Body of pancreas (tissue), 4 donors: ENCODE results near the gene POLR3E. TPM values are rescaled to one million over a fixed set of nuclear protein-coding genes. Genes with fewer than 3 reads are reported as not detected.
"Not testable (repeated sequence)": the region's sequence is repeated elsewhere in the genome, so short reads cannot be mapped to it uniquely, and the experiment has no call there.

Experiments
- ATAC-seq: fragments of 150-250 bp; one replicate; pipeline ENCODE4 v1.9.1; 2016
- DNase-seq, 4 donors: peaks; one replicate each; pipeline ENCODE4 v3.0.0-alpha.2; 2019
- H3K27ac ChIP-seq, 4 donors: fragments of 200-600 bp; sonication (generic); 1 replicate in 3 of 4; 2 replicates in 1 of 4; pipeline versions ENCODE4 v1.5.1 to v1.6.1; 2016 to 2019; ENCODE audit warnings: mild to moderate bottlenecking in 1 of 4, mixed read lengths in 1 of 4, moderate library complexity in 1 of 4
- H3K27me3 ChIP-seq, 2 donors: fragments of 200-600 bp; sonication (generic); one replicate each; pipeline ENCODE4 v1.6.0; 2016; ENCODE audit warnings: mild to moderate bottlenecking in 1 of 2
- H3K36me3 ChIP-seq, 2 donors: fragments of 200-600 bp; sonication (generic); replicated peaks in 1 of 2; 2 replicates each; pipeline ENCODE4 v1.5.1; 2016; ENCODE audit warnings: low read depth in 2 of 2; ENCODE audit not compliant: insufficient read depth in 1 of 2
- H3K4me1 ChIP-seq: fragments of 200-600 bp; sonication (generic); one replicate; pipeline ENCODE4 v1.6.0; 2016
- H3K4me3 ChIP-seq, 2 donors: fragments of 200-600 bp; sonication (generic); 1 replicate in 1 of 2; 2 replicates in 1 of 2; pipeline ENCODE4 v1.5.1; 2016 to 2019
- H3K9me3 ChIP-seq, 3 donors: fragments of 200-600 bp; sonication (generic); 1 replicate in 2 of 3; 2 replicates in 1 of 3; pipeline ENCODE4 v1.5.1; 2016
- POLR2A ChIP-seq, 3 donors: fragments of 450-650 bp; IDR thresholded peaks; one replicate each; pipeline ENCODE4 v1.6.1; 2016; ENCODE audit warnings: antibody characterized with exemption in 3 of 3, mild to moderate bottlenecking in 2 of 3
- WGBS, 2 donors: methylation state at CpG; one replicate each; pipeline ENCODE4 v1.1.5; 2017; 5-methylcytosine and 5-hydroxymethylcytosine counted together
- intact Hi-C: fragments of 100-400 bp; cut with DNase I; formaldehyde crosslinking; loops from one replicate; pipeline ENCODE4 v1.15.1; 2023
- total RNA-seq, 2 donors: library from RNA; depleted of rRNA; stranded (reverse); fragments of >200 nt; gene quantifications; one replicate each; pipeline ENCODE4 v1.1.0, GENCODE V29; 2016
- TF ChIP-seq, protein P1 (sequence below), 7 experiments: fragments of 450-650 bp in 4 of 7; fragments of 200-600 bp in 3 of 7; sonication (generic) in 3 of 7; IDR thresholded peaks; one replicate each; pipeline ENCODE4 v1.5.1; 2016 to 2019; ENCODE audit warnings: antibody characterized with exemption in 7 of 7

POLR3E gene
- total RNA-seq, 2 donors from 2014 or later, result 52.1 to 94.9 TPM

DNA sequence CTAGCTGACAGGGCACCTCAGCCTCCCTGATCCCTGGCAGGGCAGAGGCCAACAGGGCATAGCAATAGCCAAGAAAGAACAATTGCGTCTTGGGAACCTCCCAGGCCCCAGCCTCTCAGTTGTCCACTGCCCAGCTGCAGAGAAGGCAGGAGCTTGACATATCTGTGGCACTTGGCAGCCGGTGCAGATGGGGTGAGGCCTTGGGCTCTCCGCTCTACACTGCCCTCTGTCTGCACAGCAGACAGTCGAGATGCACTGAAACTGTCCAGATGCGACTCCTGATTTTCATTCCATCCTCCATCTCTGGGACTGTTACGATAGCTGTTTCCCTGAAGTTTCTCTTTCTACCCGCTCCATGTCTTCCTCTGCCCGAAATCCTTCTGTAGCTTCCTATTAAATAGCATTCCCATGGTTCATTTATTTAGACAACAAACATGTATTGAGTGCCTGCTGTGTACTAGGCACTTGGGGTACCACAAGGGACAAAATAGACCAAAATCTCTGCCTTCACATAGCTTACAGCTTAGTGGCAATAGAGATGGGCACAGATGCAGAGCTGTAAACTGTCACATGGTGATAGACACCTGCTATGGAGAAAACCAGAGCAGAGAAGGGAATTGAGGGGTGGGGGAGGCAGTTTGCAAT is 3.3 kb downstream of the POLR3E start:
- Histone ChIP-seq H3K4me1 (peaks cover 34% of the 10 kb centered on the region), H3K9me3 (no peaks in the 10 kb centered on the region), H3K36me3 (peaks cover 0 to 9% of the 10 kb centered on the region in 2 donors), H3K27ac (no peak overlapping the region), H3K27me3 (no peaks in the 10 kb centered on the region), H3K4me3 (no peak overlapping the region)
- peak; percentile 69 to 80 (median 78) for DNase-seq
- TF ChIP-seq POLR2A (IDR thresholded peaks at IDR 0.05), result no peak
- TF ChIP-seq, protein P1, sequence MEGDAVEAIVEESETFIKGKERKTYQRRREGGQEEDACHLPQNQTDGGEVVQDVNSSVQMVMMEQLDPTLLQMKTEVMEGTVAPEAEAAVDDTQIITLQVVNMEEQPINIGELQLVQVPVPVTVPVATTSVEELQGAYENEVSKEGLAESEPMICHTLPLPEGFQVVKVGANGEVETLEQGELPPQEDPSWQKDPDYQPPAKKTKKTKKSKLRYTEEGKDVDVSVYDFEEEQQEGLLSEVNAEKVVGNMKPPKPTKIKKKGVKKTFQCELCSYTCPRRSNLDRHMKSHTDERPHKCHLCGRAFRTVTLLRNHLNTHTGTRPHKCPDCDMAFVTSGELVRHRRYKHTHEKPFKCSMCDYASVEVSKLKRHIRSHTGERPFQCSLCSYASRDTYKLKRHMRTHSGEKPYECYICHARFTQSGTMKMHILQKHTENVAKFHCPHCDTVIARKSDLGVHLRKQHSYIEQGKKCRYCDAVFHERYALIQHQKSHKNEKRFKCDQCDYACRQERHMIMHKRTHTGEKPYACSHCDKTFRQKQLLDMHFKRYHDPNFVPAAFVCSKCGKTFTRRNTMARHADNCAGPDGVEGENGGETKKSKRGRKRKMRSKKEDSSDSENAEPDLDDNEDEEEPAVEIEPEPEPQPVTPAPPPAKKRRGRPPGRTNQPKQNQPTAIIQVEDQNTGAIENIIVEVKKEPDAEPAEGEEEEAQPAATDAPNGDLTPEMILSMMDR (IDR thresholded peaks at IDR 0.05), result peak; percentile 26 to 60 (median 53)
- 31 to 38% methylated on average over 8 of the region's 8 CpGs for WGBS, 2 donors
- intact Hi-C loops, result loop anchor here (10.0 kb wide), 2 partner anchors 96 to 296 kb away; partner anchors contain the start of genes EEF2K, MOSMO and PDZD9
- no peak for ATAC-seq

DNA sequence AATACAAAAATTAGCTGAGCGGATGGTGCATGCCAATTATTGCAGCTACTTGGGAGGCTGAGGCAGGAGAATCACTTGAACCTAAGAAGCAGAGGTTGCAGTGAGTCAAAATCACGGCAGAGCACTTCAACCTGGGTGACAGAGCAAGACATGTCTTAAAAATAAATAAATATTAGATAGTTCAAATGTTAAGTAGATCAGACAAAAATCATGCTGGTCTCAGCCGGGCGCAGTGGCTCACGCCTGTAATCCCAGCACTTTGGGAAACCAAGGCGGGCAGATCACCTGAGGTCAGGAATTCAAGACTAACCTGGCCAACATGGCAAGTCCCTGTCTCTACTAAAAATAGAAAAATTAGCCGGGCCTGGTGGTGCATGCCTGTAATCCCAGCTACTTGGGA is 4.2 kb downstream of the POLR3E start:
- Histone ChIP-seq H3K4me1 (peaks cover 29% of the 10 kb centered on the region), H3K36me3 (peaks cover 0 to 11% of the 10 kb centered on the region in 2 donors)
- DNase-seq, H3K9me3 ChIP-seq, H3K4me3 ChIP-seq, H3K27ac ChIP-seq, ATAC-seq, H3K27me3 ChIP-seq: not testable (repeated sequence)
- WGBS, 2 donors, result 84 to 90% methylated on average over 7 of the region's 7 CpGs
- intact Hi-C loops, result loop anchor here (10.0 kb wide), 2 partner anchors 97 to 297 kb away; partner anchors contain the start of genes EEF2K, MOSMO and PDZD9

GRCh38 chr16:22302776-22303363 is 5.7 kb downstream of the POLR3E start:
- ATAC-seq (no peak), DNase-seq (no peak)
- no peaks in the 10 kb centered on the region for H3K9me3 ChIP-seq
- intact Hi-C loops, result loop anchor here (10.0 kb wide), 2 partner anchors 98 to 298 kb away; partner anchors contain the start of genes EEF2K, MOSMO and PDZD9
- H3K36me3 ChIP-seq, result peaks cover 0 to 15% of the 10 kb centered on the region in 2 donors
- WGBS, 2 donors, result 90 to 91% methylated on average over 11 to 12 of the region's 12 CpGs
- TF ChIP-seq, protein P1 (IDR thresholded peaks at IDR 0.05), result no peak
- no peak for TF ChIP-seq POLR2A (IDR thresholded peaks at IDR 0.05)
- peaks cover 27% of the 10 kb centered on the region for H3K4me1 ChIP-seq
- no peak overlapping the region for H3K4me3 ChIP-seq
- no peak overlapping the region for H3K27ac ChIP-seq
- H3K27me3 ChIP-seq, result no peaks in the 10 kb centered on the region

GRCh38 chr16:22304411-22304810 is 7.2 kb downstream of the POLR3E start:
- WGBS, 2 donors, result 86 to 95% methylated on average over 4 of the region's 4 CpGs
- Histone ChIP-seq H3K4me1 (peaks cover 15% of the 10 kb centered on the region), H3K36me3 (peaks cover 0 to 23% of the 10 kb centered on the region in 2 donors), H3K27me3 (no peaks in the 10 kb centered on the region), H3K27ac (no peak overlapping the region), H3K4me3 (no peak overlapping the region), H3K9me3 (no peaks in the 10 kb centered on the region)
- intact Hi-C loops, result loop anchor here (10.0 kb wide), 2 partner anchors 100 to 300 kb away; partner anchors contain the start of genes EEF2K, MOSMO and PDZD9
- TF ChIP-seq, protein P1 (IDR thresholded peaks at IDR 0.05), result no peak
- TF ChIP-seq POLR2A (IDR thresholded peaks at IDR 0.05), result no peak
- DNase-seq, result no peak
- ATAC-seq, result no peak

- WGBS, 2 donors, result 85 to 100% methylated on average over 1 to 8 of the region's 9 CpGs
- Histone ChIP-seq H3K4me1 (no peaks in the 10 kb centered on the region), H3K36me3 (peaks cover 0 to 28% of the 10 kb centered on the region in 2 donors), H3K4me3 (no peak overlapping the region), H3K27me3 (no peaks in the 10 kb centered on the region), H3K27ac (no peak overlapping the region), H3K9me3 (no peaks in the 10 kb centered on the region)
- ATAC-seq, result no peak
- DNase-seq, result no peak
- TF ChIP-seq POLR2A (IDR thresholded peaks at IDR 0.05), result no peak
- TF ChIP-seq, protein P1 (IDR thresholded peaks at IDR 0.05), result no peak
- intact Hi-C loops, result loop anchor here (10.0 kb wide), 2 partner anchors 102 to 302 kb away; partner anchors contain the start of genes EEF2K, MOSMO and PDZD9
Observed at GRCh38 chr16:22306788-22307187, 9.6 kb downstream of the POLR3E start.
